Vagina (tissue), 2 donors: ENCODE measurements around the gene CAPZA2.

ENCODE experiments used
- CTCF ChIP-seq, 3 experiments: fragments of 450-650 bp in 2 of 3; fragments of 200-600 bp in 1 of 3; sonication (generic) in 1 of 3; IDR thresholded peaks; one replicate each; pipeline ENCODE4 v1.5.1; 2017 to 2019; ENCODE audit warnings: antibody characterized with exemption in 3 of 3, mild to moderate bottlenecking in 2 of 3, moderate library complexity in 2 of 3
- POLR2A ChIP-seq, 2 donors: fragments of 450-650 bp; IDR thresholded peaks; one replicate each; pipeline ENCODE4 v1.6.1; 2017; ENCODE audit warnings: antibody characterized with exemption in 2 of 2, mild to moderate bottlenecking in 2 of 2, moderate library complexity in 2 of 2
- POLR2AphosphoS5 ChIP-seq, 2 donors: sonication (generic); formaldehyde crosslinking; IDR thresholded peaks; one replicate each; pipeline ENCODE4 v1.9.0; 2017; ENCODE audit warnings: antibody characterized with exemption in 2 of 2, mild to moderate bottlenecking in 2 of 2, low read depth in 1 of 2; ENCODE audit not compliant: insufficient read depth in 1 of 2

GRCh38 chr7:116955340-116955739 lies 93.0 kb downstream of the CAPZA2 start:
- TF ChIP-seq POLR2A (IDR thresholded peaks at IDR 0.05) (no peak), POLR2AphosphoS5 (IDR thresholded peaks at IDR 0.05; ENCODE audit: insufficient read depth in 1 of 2, low read depth in 1 of 2) (no peak), CTCF (IDR thresholded peaks at IDR 0.05) (no peak)
